ENCODE measurements around the gene SLC35F4. TPM values are rescaled to one million over a fixed set of nuclear protein-coding genes. Genes with fewer than 3 reads are reported as not detected.
"Not testable (repeated sequence)": the region's sequence is repeated elsewhere in the genome, so short reads cannot be mapped to it uniquely, and the experiment has no call there.

Gene SLC35F4
- total RNA-seq, 1 donor from 2014 or later, result not detected

GRCh38 chr14:57864659-57865058 lies 1.2 kb downstream of the SLC35F4 start:
- no peak for DNase-seq (ENCODE audit: low spot score in 2 of 2)
- no peak for TF ChIP-seq CTCF (IDR thresholded peaks at IDR 0.05)
- H3K4me1 ChIP-seq, result no peaks in the 10 kb centered on the region
- H3K27ac ChIP-seq, result no peak overlapping the region
- intact Hi-C loops (cut with DNase I), result no loop called here
- H3K27me3 ChIP-seq, result no peaks in the 10 kb centered on the region
- no peaks in the 10 kb centered on the region for H3K36me3 ChIP-seq
- H3K9me3 ChIP-seq, result no peaks in the 10 kb centered on the region
- H3K4me3 ChIP-seq, result peak overlapping the region in 1 of 2 donors; percentile 61

- no peak for DNase-seq (ENCODE audit: low spot score in 2 of 2)
- Histone ChIP-seq H3K27me3 (no peaks in the 10 kb centered on the region), H3K27ac (no peak overlapping the region), H3K9me3 (no peaks in the 10 kb centered on the region), H3K36me3 (no peaks in the 10 kb centered on the region), H3K4me1 (no peaks in the 10 kb centered on the region), H3K4me3 (no peak overlapping the region)
- TF ChIP-seq CTCF (IDR thresholded peaks at IDR 0.05), result no peak
- intact Hi-C loops (cut with DNase I), result no loop called here
These were observed 2.4 kb downstream of the SLC35F4 start for GRCh38 chr14:57863471-57863870.

GRCh38 chr14:57855666-57856065 lies 10.2 kb downstream of the SLC35F4 start:
- H3K36me3 ChIP-seq; H3K9me3 ChIP-seq; H3K4me1 ChIP-seq; DNase-seq (ENCODE audit: low spot score in 2 of 2); H3K27ac ChIP-seq; intact Hi-C loops (cut with DNase I); H3K27me3 ChIP-seq; H3K4me3 ChIP-seq: not testable (repeated sequence)

GRCh38 chr14:57854571-57854970 lies 11.3 kb downstream of the SLC35F4 start:
- H3K36me3 ChIP-seq, result no peaks in the 10 kb centered on the region
- H3K27me3 ChIP-seq, result no peaks in the 10 kb centered on the region
- H3K4me3 ChIP-seq, result no peak overlapping the region
- no peak for TF ChIP-seq CTCF (IDR thresholded peaks at IDR 0.05)
- H3K27ac ChIP-seq, result no peak overlapping the region
- H3K4me1 ChIP-seq, result no peaks in the 10 kb centered on the region
- intact Hi-C loops (cut with DNase I), result no loop called here
- DNase-seq (ENCODE audit: low spot score in 2 of 2), result no peak
- H3K9me3 ChIP-seq, result no peaks in the 10 kb centered on the region

- Histone ChIP-seq H3K36me3 (no peaks in the 10 kb centered on the region), H3K27ac (no peak overlapping the region), H3K27me3 (no peaks in the 10 kb centered on the region), H3K4me1 (peaks cover 0 to 4% of the 10 kb centered on the region in 2 donors), H3K4me3 (no peak overlapping the region), H3K9me3 (no peaks in the 10 kb centered on the region)
- no peak for TF ChIP-seq CTCF (IDR thresholded peaks at IDR 0.05)
- intact Hi-C loops (cut with DNase I), result no loop called here
- DNase-seq (ENCODE audit: low spot score in 2 of 2), result no peak
These were observed 14.5 kb downstream of the SLC35F4 start for GRCh38 chr14:57851354-57851753.

GRCh38 chr14:57848786-57849185 lies 17.1 kb downstream of the SLC35F4 start:
- no peak for TF ChIP-seq CTCF (IDR thresholded peaks at IDR 0.05)
- DNase-seq (ENCODE audit: low spot score in 2 of 2), result no peak
- H3K4me1 ChIP-seq, result peaks cover 0 to 11% of the 10 kb centered on the region in 2 donors
- H3K36me3 ChIP-seq, result no peaks in the 10 kb centered on the region
- H3K27me3 ChIP-seq, result no peaks in the 10 kb centered on the region
- H3K27ac ChIP-seq, result no peak overlapping the region
- intact Hi-C loops (cut with DNase I), result no loop called here
- H3K4me3 ChIP-seq, result no peak overlapping the region
- no peaks in the 10 kb centered on the region for H3K9me3 ChIP-seq

Measured in ascending aorta (tissue), 2 donors.